H1 (cell line): ENCODE results near the gene SLC25A21.

Experiments
- CREB1 ChIP-seq: IDR thresholded peaks from 2 replicates; pipeline ENCODE4 v1.6.1; 2012; ENCODE audit warnings: inconsistent platforms
- CTCF ChIP-seq, 3 experiments: IDR thresholded peaks; 1 replicate in 2 of 3; 2 replicates in 1 of 3; pipeline versions ENCODE4 v1.5.1 to v1.6.1; 2011; ENCODE audit warnings: low read length in 3 of 3, mild to moderate bottlenecking in 3 of 3, inconsistent platforms in 2 of 3, low read depth in 1 of 3, moderate library complexity in 1 of 3; ENCODE audit not compliant: insufficient read depth in 1 of 3; ENCODE audit errors: control extremely low read depth in 1 of 3
- MAX ChIP-seq: IDR thresholded peaks from 2 replicates; pipeline ENCODE4 v1.6.1; 2012; ENCODE audit warnings: inconsistent platforms
- POLR2A ChIP-seq, 2 experiments: IDR thresholded peaks; 1 replicate in 1 of 2; 2 replicates in 1 of 2; pipeline ENCODE4 v1.6.1; 2011; ENCODE audit warnings: low read depth in 2 of 2, low read length in 2 of 2, mild to moderate bottlenecking in 2 of 2; ENCODE audit errors: control extremely low read depth in 1 of 2

GRCh38 chr14:36667679-36668078 lies 504.7 kb downstream of the SLC25A21 start:
- TF ChIP-seq CREB1, result no peak
- no peak for TF ChIP-seq MAX
- TF ChIP-seq CTCF (IDR thresholded peaks at IDR 0.05; ENCODE audit: control extremely low read depth in 1 of 3, insufficient read depth in 1 of 3, low read depth in 1 of 3, low read length in 3 of 3), result no peak
- no peak for TF ChIP-seq POLR2A (IDR thresholded peaks at IDR 0.05; ENCODE audit: control extremely low read depth in 1 of 2, low read depth in 2 of 2, low read length in 2 of 2)
